Neural crest cell (in vitro differentiated cells): Measurements from ENCODE around the gene ERMN. TPM values are rescaled to one million over a fixed set of nuclear protein-coding genes. Genes with fewer than 3 reads are reported as not detected.
"Not testable (repeated sequence)": the region's sequence is repeated elsewhere in the genome, so short reads cannot be mapped to it uniquely, and the experiment has no call there.

Experiments
- DNase-seq: peaks from one replicate; pipeline ENCODE4 v3.0.0; 2021; ENCODE audit warnings: low read depth, mixed read lengths, low spot score
- H3K27ac Mint-ChIP-seq: one replicate; pipeline ENCODE4 v1.8.0; 2021; ENCODE audit warnings: mild to moderate bottlenecking, mixed read lengths; ENCODE audit not compliant: unreplicated experiment
- H3K27me3 Mint-ChIP-seq: 2 replicates; pipeline ENCODE4 v1.8.0; 2021; ENCODE audit warnings: low read depth, mild to moderate bottlenecking, mixed read lengths
- H3K36me3 Mint-ChIP-seq: 2 replicates; pipeline ENCODE4 v1.8.0; 2021; ENCODE audit warnings: low read depth, mild to moderate bottlenecking, mixed read lengths
- H3K4me1 Mint-ChIP-seq: 2 replicates; pipeline ENCODE4 v1.8.0; 2021; ENCODE audit warnings: mixed read lengths
- H3K4me3 Mint-ChIP-seq: one replicate; pipeline ENCODE4 v1.8.0; 2021; ENCODE audit warnings: mild to moderate bottlenecking, mixed read lengths
- H3K9me3 Mint-ChIP-seq: 2 replicates; pipeline ENCODE4 v1.8.0; 2021; ENCODE audit warnings: mixed read lengths
- total RNA-seq: library from RNA; stranded (reverse); gene quantifications from 2 replicates; pipeline ENCODE4 v1.2.1, GENCODE V29; 2021
- TF ChIP-seq, protein P1 (sequence below): fragments of 200-600 bp; sonication (generic); conservative IDR thresholded peaks from 2 replicates; pipeline ENCODE4 v1.5.0; 2021; ENCODE audit warnings: antibody characterized with exemption, mild to moderate bottlenecking

Gene ERMN
- total RNA-seq, 1 donor from 2014 or later = 0.44 TPM

DNA sequence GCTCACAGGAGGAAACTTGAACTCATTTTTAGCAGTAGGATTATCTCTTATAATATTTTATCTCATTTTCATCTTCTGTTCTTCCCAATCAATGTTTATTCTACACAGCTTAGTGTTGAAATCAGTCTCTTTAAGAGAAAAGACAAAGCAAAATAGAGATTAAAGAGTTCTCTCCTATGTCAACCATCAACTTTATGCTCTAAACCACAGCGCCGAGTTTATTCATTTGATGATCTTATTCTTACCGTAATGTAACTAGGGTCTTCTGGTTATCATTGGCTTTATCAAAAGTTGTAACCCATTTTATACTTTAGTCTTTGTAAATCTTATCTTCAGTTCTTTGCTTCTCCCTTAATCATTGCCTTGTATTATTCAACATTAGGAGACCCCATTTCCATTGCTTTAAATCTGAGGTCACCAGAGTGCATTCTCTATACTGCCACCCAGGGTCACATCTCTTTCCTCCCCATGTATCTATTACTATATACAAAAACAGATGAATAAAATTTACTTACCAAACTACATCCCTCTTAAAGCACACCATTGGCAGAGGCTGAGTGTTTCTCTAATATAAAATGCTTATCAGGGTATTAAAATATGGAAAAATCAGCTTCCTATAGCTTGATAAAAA is 22.8 kb upstream of the ERMN start:
- TF ChIP-seq, protein P1, sequence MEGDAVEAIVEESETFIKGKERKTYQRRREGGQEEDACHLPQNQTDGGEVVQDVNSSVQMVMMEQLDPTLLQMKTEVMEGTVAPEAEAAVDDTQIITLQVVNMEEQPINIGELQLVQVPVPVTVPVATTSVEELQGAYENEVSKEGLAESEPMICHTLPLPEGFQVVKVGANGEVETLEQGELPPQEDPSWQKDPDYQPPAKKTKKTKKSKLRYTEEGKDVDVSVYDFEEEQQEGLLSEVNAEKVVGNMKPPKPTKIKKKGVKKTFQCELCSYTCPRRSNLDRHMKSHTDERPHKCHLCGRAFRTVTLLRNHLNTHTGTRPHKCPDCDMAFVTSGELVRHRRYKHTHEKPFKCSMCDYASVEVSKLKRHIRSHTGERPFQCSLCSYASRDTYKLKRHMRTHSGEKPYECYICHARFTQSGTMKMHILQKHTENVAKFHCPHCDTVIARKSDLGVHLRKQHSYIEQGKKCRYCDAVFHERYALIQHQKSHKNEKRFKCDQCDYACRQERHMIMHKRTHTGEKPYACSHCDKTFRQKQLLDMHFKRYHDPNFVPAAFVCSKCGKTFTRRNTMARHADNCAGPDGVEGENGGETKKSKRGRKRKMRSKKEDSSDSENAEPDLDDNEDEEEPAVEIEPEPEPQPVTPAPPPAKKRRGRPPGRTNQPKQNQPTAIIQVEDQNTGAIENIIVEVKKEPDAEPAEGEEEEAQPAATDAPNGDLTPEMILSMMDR = no peak
- Mint-ChIP-seq H3K4me3 (no peak overlapping the region), H3K4me1 (no peaks in the 10 kb centered on the region), H3K36me3 (peaks cover 7% of the 10 kb centered on the region), H3K9me3 (peaks cover 16% of the 10 kb centered on the region), H3K27me3 (no peaks in the 10 kb centered on the region), H3K27ac (no peak overlapping the region)
- no peak for DNase-seq

DNA sequence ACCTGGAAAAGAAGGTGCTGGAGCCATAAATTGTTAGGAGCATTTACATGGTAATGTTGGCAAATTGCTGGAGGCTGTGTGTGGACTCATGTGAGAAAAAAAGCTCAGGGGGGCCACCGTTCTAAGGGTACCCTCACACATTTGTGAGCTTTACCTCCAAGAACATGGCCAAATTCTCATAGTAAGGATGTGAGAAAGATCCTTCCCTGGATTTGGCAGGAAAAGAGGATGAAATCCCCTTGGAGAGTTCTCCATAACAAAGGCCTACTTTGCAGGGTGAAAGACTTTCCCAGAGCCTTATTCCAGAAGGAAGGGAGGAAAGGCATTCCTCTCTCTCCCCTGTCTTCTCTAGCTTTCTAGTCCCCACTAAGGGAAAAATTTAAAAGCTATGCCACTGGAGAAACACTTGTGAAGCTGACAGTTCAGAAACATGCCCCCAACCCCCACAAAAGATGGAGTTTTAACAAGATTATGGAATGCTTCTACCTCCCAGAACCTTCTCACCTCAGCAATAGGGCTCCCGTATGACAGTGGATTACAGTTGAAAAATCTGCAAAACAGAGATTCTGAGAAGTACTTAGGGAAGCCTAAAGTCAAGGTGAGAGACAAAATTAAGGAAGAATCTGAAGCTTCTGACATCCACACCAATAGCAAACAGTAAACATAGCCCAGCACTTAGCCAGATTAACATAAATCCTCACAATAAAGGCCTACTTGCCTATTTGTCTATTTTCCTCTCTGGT is 20.2 kb upstream of the ERMN start:
- TF ChIP-seq, protein P1 = no peak
- Mint-ChIP-seq H3K4me1 (no peaks in the 10 kb centered on the region), H3K27me3 (no peaks in the 10 kb centered on the region), H3K9me3 (peaks cover 28% of the 10 kb centered on the region), H3K4me3 (no peak overlapping the region), H3K36me3 (peaks cover 12% of the 10 kb centered on the region), H3K27ac (no peak overlapping the region)
- DNase-seq = no peak

DNA sequence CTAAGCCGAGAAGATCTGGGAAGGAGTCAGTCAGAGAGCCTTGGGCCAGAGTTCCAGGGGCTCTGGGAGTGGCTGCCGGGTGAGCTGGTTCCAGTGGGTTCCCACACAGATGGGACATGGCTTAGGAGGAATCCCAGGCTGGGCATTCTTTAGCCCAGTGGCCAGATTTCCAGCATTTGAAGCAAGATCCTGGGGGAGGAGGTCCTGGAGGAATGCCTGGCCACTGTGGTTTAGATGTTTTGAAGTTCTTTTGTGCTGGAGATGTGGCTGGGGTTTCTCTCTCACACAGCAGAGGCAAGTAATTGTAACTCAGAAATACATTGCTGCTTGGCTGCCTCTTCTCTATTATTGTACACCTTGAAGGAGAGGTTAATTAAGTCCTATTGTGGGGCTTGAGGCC is 15.8 kb upstream of the ERMN start:
- H3K27me3 Mint-ChIP-seq, H3K4me1 Mint-ChIP-seq, DNase-seq, H3K27ac Mint-ChIP-seq, H3K4me3 Mint-ChIP-seq: not testable (repeated sequence)
- Mint-ChIP-seq H3K9me3 (peaks cover 28% of the 10 kb centered on the region), H3K36me3 (peaks cover 12% of the 10 kb centered on the region)

DNA sequence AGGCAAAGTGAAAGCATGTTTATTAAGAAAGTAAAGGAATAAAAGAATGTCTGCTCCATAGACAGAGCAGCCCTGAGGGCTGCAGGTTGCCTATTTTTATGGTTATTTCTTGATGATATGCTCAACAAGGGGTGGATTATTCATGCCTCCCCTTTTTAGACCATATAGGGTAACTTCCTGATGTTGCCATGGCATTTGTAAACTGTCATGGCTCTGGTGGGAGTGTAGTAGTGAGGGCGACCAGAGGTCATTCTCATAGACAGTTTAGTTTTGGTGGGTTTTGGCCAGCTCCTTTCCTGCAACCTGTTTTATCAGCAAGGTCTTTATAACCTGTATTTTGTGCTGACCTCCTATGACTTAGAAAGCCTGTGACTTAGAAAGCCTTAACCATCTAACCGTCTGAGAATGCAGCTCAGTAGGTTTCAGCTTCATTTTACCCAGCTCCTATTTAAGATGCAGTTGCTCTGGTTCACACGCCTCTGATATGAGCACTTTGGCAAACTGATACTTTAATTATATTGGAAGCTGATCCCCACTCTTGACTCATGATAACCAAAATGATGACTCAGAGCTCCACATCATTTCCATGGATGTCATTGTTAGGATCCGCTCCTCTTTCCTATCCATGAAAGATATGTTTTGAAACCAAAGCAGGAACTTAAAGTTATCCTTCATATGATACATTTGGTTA is 14.5 kb upstream of the ERMN start:
- DNase-seq = no peak
- Mint-ChIP-seq H3K27me3 (peaks cover 7% of the 10 kb centered on the region), H3K4me3 (no peak overlapping the region), H3K4me1 (no peaks in the 10 kb centered on the region), H3K36me3 (peaks cover 9% of the 10 kb centered on the region), H3K9me3 (peaks cover 24% of the 10 kb centered on the region), H3K27ac (no peak overlapping the region)
- TF ChIP-seq, protein P1 = no peak

DNA sequence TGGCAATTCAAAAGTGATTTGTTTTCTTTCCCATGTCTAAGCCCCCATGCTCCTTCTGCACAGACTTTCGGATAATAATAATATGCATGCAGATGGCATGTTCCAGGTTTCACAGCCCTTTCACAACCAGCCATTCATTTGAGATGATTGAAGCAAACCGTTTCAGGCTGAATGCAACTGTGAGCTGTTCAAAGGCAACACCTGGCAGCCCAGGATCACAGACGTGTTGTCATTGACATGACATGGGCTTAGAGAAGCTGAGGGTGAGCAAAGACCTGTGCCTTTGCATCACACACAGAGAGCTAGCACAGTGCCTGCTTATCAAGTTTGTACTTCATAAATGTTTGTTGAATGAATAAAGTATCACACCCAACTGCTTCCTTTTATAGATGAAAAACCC is 12.4 kb upstream of the ERMN start:
- H3K27me3 Mint-ChIP-seq = peaks cover 10% of the 10 kb centered on the region
- H3K27ac Mint-ChIP-seq = no peak overlapping the region
- peaks cover 5% of the 10 kb centered on the region for H3K36me3 Mint-ChIP-seq
- TF ChIP-seq, protein P1 = no peak
- no peak overlapping the region for H3K4me3 Mint-ChIP-seq
- DNase-seq = no peak
- no peaks in the 10 kb centered on the region for H3K4me1 Mint-ChIP-seq
- peaks cover 10% of the 10 kb centered on the region for H3K9me3 Mint-ChIP-seq
